ENCODE data around the gene AGTRAP.

The AGTRAP gene

GRCh38 chr1:11800391-11800755 is 64.4 kb downstream of the AGTRAP start:
- FAIRE-seq (no peak), DNase-seq (ENCODE audit: insufficient read length) (no peak)
- TF ChIP-seq POLR2AphosphoS5 (IDR thresholded peaks at IDR 0.05; ENCODE audit: low read depth, low read length) (no peak), TAF1 (IDR thresholded peaks at IDR 0.05; ENCODE audit: borderline replicate concordance, low read depth, low read length) (no peak), POLR2A (IDR thresholded peaks at IDR 0.05; ENCODE audit: low read depth, low read length) (no peak)
